PFSK-1 (cell line): ENCODE results near the gene EIF2AK3. TPM values are rescaled to one million over a fixed set of nuclear protein-coding genes. Genes with fewer than 3 reads are reported as not detected.
A peak's percentile ranks its signal among the peaks of the same experiment; 100 is the strongest.

ENCODE experiments used
- FOXP2 ChIP-seq: optimal IDR thresholded peaks from 2 replicates; pipeline ENCODE3; 2011; ENCODE audit warnings: borderline replicate concordance, control low read depth, inconsistent platforms; ENCODE audit not compliant: insufficient read depth; ENCODE audit errors: extremely low read length, extremely low read depth
- POLR2AphosphoS5 ChIP-seq: IDR thresholded peaks from 2 replicates; pipeline ENCODE4 v1.6.1; 2012; ENCODE audit warnings: low read depth, mild to moderate bottlenecking, control low read depth, low read length, moderate library complexity
- REST ChIP-seq, 2 experiments: IDR thresholded peaks; 2 replicates each; pipeline versions ENCODE4 v1.6.1 to v1.8.0; 2011 to 2012; ENCODE audit warnings: low read depth in 2 of 2, low read length in 2 of 2, control low read depth in 1 of 2, inconsistent platforms in 1 of 2, mild to moderate bottlenecking in 1 of 2, moderate library complexity in 1 of 2; ENCODE audit not compliant: insufficient read depth in 1 of 2
- SIN3A ChIP-seq: IDR thresholded peaks from 2 replicates; pipeline ENCODE4 v1.6.1; 2012; ENCODE audit warnings: mild to moderate bottlenecking, low read length, moderate library complexity, borderline replicate concordance; ENCODE audit not compliant: insufficient read depth
- TAF1 ChIP-seq: IDR thresholded peaks from 2 replicates; pipeline ENCODE4 v1.6.1; 2012; ENCODE audit warnings: low read length, control low read depth, borderline replicate concordance; ENCODE audit not compliant: insufficient read depth
- polyA plus RNA-seq: library from polyadenylated mRNA; unstranded; fragments of >200 nt; gene quantifications from one replicate; pipeline ENCODE4 v1.2.1, GENCODE V29; 2012; ENCODE audit warnings: low read depth, missing spikeins; ENCODE audit not compliant: insufficient read length

EIF2AK3 gene
- 7.1 TPM for polyA plus RNA-seq

GRCh38 chr2:88627055-88627855, at the start of gene EIF2AK3:
Gene EIF2AK3, minus strand, starts transcription at chr2:88627464. Its CDS starts 190 bp downstream, at chr2:88627274.
- TF ChIP-seq REST (IDR thresholded peaks at IDR 0.05; ENCODE audit: insufficient read depth in 1 of 2, low read depth in 2 of 2, low read length in 2 of 2) (no peak), FOXP2 (peak; percentile 60)

DNA sequence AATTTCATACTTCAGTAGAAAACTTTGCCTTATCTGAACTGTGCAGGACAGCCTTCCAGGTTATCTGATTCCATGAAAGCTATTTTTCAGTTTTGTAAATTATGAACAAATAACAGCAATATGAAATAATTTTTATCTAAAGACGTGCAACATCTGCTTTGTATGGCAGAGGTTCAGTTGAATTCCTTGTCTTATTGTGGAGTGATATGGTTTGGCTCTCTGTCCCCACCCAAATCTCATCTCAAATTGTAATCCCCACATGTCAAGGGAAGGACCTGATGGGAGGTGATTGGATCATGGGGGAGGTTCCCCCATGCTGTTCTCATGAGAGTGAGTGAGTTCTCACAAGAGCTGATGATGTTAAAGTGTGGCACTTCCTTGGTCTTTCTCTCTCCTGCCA, 46.1 kb upstream of the EIF2AK3 start:
- TF ChIP-seq REST (IDR thresholded peaks at IDR 0.05; ENCODE audit: insufficient read depth in 1 of 2, low read depth in 2 of 2, low read length in 2 of 2) (no peak), POLR2AphosphoS5 (no peak), SIN3A (no peak), FOXP2 (no peak), TAF1 (no peak)

DNA sequence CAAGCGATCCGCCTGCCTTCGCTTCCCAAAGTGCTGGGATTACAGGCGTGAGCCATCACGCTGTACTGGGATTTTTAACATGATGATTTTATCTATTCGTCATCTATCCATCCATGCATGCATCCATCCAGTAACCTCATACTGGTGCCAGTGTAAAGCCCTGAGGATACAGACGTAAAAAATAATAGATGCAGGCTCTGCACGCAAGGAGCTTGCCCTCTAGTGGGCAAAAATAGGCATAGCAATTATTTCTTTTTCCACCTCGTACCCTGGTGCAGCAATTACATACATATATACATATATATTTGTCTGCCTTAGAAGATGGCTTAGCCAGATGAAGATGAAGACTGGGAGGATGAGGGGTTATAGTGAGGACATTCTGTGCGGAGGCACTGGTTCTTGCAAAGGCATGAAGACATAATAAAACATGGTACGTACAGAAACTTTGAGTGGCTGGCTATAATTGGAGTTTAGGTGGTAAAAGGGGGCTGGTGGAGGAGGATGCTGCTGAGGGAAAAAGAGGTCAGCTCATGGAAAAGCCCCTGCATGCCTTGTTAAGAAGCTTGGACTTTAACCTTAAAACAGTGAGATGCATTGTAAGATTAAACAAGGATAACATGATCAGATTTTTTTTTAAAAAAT, 44.6 kb upstream of the EIF2AK3 start:
- TF ChIP-seq POLR2AphosphoS5, result no peak
- TF ChIP-seq TAF1, result no peak
- TF ChIP-seq SIN3A, result no peak
- TF ChIP-seq REST (IDR thresholded peaks at IDR 0.05; ENCODE audit: insufficient read depth in 1 of 2, low read depth in 2 of 2, low read length in 2 of 2), result no peak
- no peak for TF ChIP-seq FOXP2

DNA sequence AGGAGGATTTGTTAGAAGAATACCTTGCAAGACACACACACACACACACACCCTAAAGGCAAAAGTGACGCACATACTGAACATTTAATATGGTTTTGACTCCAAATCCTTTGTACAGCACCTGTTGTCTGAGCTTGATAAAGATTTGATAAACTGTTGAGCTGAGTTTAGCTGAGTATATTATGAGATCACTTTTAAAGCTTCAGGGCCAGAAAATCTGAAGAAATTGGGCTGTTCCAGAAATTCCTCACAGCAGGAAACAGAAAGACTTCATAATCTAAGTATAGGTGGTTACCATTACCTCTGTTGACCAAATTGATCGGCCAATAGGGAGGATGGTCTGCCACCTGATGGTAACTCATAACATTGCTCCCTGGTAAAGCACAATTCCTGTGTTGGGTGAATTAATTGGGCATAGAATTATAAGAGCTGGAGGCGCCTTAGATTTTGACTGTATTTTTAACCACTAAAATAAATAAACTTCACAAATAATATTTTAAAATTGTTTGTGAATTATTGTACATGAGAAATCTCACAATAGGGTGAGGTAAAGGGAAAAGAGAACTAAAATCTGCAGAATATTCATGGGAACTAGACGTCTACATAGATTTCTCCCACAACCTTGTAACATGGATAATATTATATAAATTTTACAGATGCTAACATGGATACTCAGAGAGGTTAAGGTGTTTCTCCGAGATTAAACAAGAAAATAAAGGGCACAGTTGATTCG, 42.4 kb upstream of the EIF2AK3 start:
- TF ChIP-seq SIN3A (no peak), TAF1 (no peak), POLR2AphosphoS5 (no peak), FOXP2 (no peak)

DNA sequence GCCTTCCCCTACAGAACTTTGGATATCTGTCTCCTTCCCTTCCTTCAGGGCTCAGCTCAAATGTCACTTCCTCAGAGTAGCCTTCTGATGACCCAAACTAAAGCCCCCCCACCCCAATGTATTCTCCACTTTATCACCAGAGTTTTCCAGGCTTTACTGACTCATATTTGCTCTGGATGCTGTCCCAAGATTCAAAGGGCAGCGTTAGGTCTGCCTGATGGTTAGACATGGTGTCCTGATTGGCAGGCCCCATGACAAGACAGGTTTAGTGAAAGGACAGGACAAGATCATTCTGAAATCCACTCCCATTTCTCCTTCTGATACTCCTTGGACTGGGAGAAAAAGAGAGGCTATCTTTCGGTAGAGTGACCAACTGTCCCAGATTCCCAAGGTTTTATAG, 41.6 kb upstream of the EIF2AK3 start:
- no peak for TF ChIP-seq REST (IDR thresholded peaks at IDR 0.05; ENCODE audit: insufficient read depth in 1 of 2, low read depth in 2 of 2, low read length in 2 of 2)
- TF ChIP-seq POLR2AphosphoS5, result no peak
- TF ChIP-seq SIN3A, result no peak
- TF ChIP-seq FOXP2, result no peak
- TF ChIP-seq TAF1, result no peak
